Adrenal gland (tissue), 12 donors: ENCODE results near the gene C13orf46. TPM values are rescaled to one million over a fixed set of nuclear protein-coding genes. Genes with fewer than 3 reads are reported as not detected.
A peak's percentile ranks its signal among the peaks of the same experiment; 100 is the strongest.

Experiments used
- DNase-seq, 7 donors: peaks; one replicate each; pipeline ENCODE4 v3.0.0-alpha.2; 2019 to 2020
- H3K27ac ChIP-seq, 5 donors: fragments of 200-600 bp; sonication (generic) in 4 of 5; 1 replicate in 3 of 5; 2 replicates in 2 of 5; pipeline versions ENCODE4 v1.5.1 to v1.8.0; 2016 to 2020; ENCODE audit warnings: mild to moderate bottlenecking in 1 of 5
- H3K27me3 ChIP-seq: fragments of 200-600 bp; 2 replicates; pipeline ENCODE4 v1.8.0; 2021
- H3K36me3 ChIP-seq, 2 donors: fragments of 200-600 bp; replicated peaks in 1 of 2; 1 replicate in 1 of 2; 2 replicates in 1 of 2; pipeline versions ENCODE4 v1.5.1 to v1.8.0; 2018 to 2022
- H3K4me1 ChIP-seq, 2 donors: fragments of 200-600 bp; replicated peaks in 1 of 2; 1 replicate in 1 of 2; 2 replicates in 1 of 2; pipeline versions ENCODE4 v1.5.1 to v1.8.0; 2018 to 2021
- H3K4me3 ChIP-seq, 4 donors: fragments of 200-600 bp; sonication (generic) in 3 of 4; one replicate each; pipeline ENCODE4 v1.5.1; 2016 to 2018
- H3K9me3 ChIP-seq, 3 donors: fragments of 200-600 bp; sonication (generic) in 1 of 3; replicated peaks in 1 of 3; 1 replicate in 2 of 3; 2 replicates in 1 of 3; pipeline versions ENCODE4 v1.5.1 to v1.8.0; 2016 to 2021
- CTCF ChIP-seq, 6 experiments: fragments of 450-650 bp in 4 of 6; fragments of 200-600 bp in 2 of 6; sonication (generic) in 1 of 6; IDR thresholded peaks; 1 replicate in 5 of 6; 2 replicates in 1 of 6; pipeline versions ENCODE4 v1.5.1 to v1.8.0; 2016 to 2021; ENCODE audit warnings: antibody characterized with exemption in 6 of 6, mild to moderate bottlenecking in 2 of 6, moderate library complexity in 1 of 6
- POLR2A ChIP-seq, 2 donors: fragments of 450-650 bp; IDR thresholded peaks; one replicate each; pipeline ENCODE4 v1.6.1; 2017; ENCODE audit warnings: antibody characterized with exemption in 2 of 2, mild to moderate bottlenecking in 2 of 2, moderate library complexity in 1 of 2
- WGBS, 4 donors: extraction: QIAGEN DNeasy Blood & Tissue Kit in 2 of 4; methylation state at CpG; one replicate each; pipeline versions ENCODE4 v1.1.5 to v1.1.7; 2013 to 2017; 5-methylcytosine and 5-hydroxymethylcytosine counted together
- intact Hi-C, 2 donors: fragments of 100-400 bp; cut with DNase I; formaldehyde crosslinking; loops; one replicate each; pipeline versions ENCODE4 v1.14.1 to v1.15.0; 2022 to 2023
- polyA plus RNA-seq, 3 donors: library from polyadenylated mRNA; stranded (reverse); fragments of 200-250 nt in 2 of 3; fragments of 350-450 nt in 1 of 3; fragmentation: Illumina TruSeq in 1 of 3; extraction: RNeasy Lipid Tissue Mini Kit (QIAGEN cat#74804) in 1 of 3; gene quantifications; one replicate each; pipeline ENCODE4 v1.2.3, GENCODE V29; 2013 to 2014
- total RNA-seq, 9 donors: library from RNA; depleted of rRNA in 4 of 9; stranded (reverse); fragments of >200 nt in 4 of 9; fragments of 120-200 nt in 1 of 9; fragmentation: NEBNext Ultra II Directional in 1 of 9; extraction: Animal tissue kit (Norgen Biotek cat#: 25700) in 1 of 9; gene quantifications; one replicate each; pipeline versions ENCODE4 v1.1.0 to v1.2.4, GENCODE V29; 2013 to 2023
- donor health status: healthy with polysubstance abuse.
- donor health status: Bipolar disorder and iron deficiency.
- donor health status: DM: yes; HTN: yes; CAD: no.
- donor health status: DM: no; HTN: no; CAD: no.
- donor health status: DM: no; HTN: no; CAD: no.
- donor health status: DM: yes; HTN: yes; CAD: no.

The C13orf46 gene
- total and polyA plus RNA-seq, 12 donors: 0.06 to 0.88 (median 0.19) TPM; not detected in 3

DNA sequence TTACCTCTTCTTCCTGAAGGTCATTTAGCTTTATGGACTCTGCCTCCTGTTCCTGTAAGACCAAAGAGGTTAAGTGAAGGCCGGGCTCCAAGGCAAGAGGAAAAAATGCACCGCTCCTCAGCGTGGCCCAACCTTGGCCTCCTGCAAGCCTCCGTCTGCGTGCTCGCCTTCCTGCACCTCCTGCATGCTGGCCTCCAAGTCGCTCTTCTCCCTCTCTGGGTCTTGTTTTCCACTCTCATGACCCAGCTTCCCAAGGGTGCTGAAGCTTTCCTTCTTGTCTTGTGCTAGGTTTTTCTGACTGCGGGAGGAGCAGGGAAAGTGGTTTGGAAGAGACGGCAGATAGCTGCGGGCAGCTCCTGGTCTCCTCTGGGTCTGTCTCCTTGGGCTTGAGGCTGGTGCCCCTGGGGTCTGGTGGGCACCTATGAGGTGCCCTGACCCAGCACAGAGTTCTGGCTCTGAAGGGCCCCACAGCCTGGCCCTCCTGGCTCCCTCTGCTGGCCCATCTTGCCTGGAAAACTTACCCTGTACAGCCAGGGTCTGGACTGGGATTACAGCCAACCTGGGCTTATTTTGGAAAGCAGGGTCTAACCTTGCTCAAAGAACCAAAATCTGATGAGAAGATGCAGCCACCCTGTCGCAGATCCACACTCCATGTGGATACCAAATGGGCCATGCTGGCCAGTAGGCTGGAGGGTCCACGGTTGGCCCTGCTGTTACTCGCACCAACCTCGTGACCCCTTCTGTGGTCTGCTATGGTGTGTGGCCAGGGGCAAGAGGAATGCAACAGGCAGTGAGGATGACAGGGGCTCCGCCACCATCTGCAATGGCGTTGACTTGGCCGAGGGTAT lies 5.2 kb downstream of the C13orf46 start:
- no peak overlapping the region for H3K27ac ChIP-seq
- intact Hi-C loops: no loop called here
- no peaks in the 10 kb centered on the region for H3K36me3 ChIP-seq
- no peak overlapping the region for H3K4me3 ChIP-seq
- H3K9me3 ChIP-seq: no peaks in the 10 kb centered on the region
- H3K27me3 ChIP-seq: no peaks in the 10 kb centered on the region
- H3K4me1 ChIP-seq: no peaks in the 10 kb centered on the region
- DNase-seq: peak in 1 of 7 donors; percentile 1
- TF ChIP-seq POLR2A (IDR thresholded peaks at IDR 0.05) (no peak), CTCF (IDR thresholded peaks at IDR 0.05) (no peak)
- WGBS, 4 donors: 87 to 91% (median 89%) methylated on average over 14 to 17 of the region's 17 CpGs

DNA sequence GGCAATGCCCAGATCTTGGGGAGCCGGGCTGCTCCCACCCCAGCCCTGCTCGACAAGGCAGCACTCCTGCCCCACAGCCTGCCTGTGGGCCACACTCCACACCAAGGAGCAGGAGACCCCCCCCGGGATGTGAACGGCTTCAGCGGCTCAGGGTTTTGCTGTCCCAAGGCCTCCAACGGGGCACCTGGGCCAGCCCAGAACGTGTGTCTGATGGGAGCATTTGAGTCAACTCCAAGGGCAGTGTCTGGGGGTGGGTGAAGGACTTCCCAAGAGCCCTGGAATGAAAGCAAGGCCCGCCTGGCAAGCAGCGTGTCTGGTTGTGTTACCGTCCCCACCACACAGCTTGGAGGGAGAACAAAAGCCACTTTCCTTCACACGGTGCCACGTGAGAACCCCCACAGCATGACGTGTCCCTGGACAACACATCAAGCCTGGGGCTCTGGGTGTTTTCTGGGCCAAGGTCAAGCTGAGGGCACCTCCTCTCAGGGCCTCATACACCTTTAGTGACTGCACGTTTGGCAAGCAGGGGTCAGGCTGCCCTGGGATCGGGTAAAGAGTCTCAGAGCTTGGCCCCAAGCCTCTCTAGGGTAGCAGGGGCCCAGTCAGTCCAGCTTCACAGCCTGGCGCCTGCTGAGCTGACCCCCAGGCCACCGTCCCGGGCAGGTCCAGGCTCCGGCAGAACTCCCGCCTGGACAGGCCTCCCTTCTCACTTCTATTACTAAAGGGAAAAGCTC lies 6.0 kb downstream of the C13orf46 start:
- TF ChIP-seq POLR2A (IDR thresholded peaks at IDR 0.05) (no peak), CTCF (IDR thresholded peaks at IDR 0.05) (no peak)
- Histone ChIP-seq H3K36me3 (no peaks in the 10 kb centered on the region), H3K4me1 (no peaks in the 10 kb centered on the region), H3K27ac (no peak overlapping the region), H3K4me3 (no peak overlapping the region), H3K27me3 (no peaks in the 10 kb centered on the region), H3K9me3 (no peaks in the 10 kb centered on the region)
- WGBS, 4 donors: 61 to 94% (median 70%) methylated on average over 5 to 20 of the region's 20 CpGs
- intact Hi-C loops: no loop called here
- no peak for DNase-seq

GRCh38 chr13:113967206-113967720 lies 6.6 kb downstream of the C13orf46 start:
- no peak for TF ChIP-seq POLR2A (IDR thresholded peaks at IDR 0.05)
- no peak for TF ChIP-seq CTCF (IDR thresholded peaks at IDR 0.05)
- Histone ChIP-seq H3K4me3 (no peak overlapping the region), H3K27me3 (no peaks in the 10 kb centered on the region), H3K4me1 (no peaks in the 10 kb centered on the region), H3K27ac (no peak overlapping the region), H3K36me3 (no peaks in the 10 kb centered on the region), H3K9me3 (no peaks in the 10 kb centered on the region)
- DNase-seq: no peak
- WGBS, 4 donors: 86 to 96% (median 90%) methylated on average over 5 to 9 of the region's 9 CpGs
- intact Hi-C loops: no loop called here
